Measurements from ENCODE around the gene PUDP.
"Not testable (repeated sequence)": the region's sequence is repeated elsewhere in the genome, so short reads cannot be mapped to it uniquely, and the experiment has no call there.

Gene PUDP

DNA sequence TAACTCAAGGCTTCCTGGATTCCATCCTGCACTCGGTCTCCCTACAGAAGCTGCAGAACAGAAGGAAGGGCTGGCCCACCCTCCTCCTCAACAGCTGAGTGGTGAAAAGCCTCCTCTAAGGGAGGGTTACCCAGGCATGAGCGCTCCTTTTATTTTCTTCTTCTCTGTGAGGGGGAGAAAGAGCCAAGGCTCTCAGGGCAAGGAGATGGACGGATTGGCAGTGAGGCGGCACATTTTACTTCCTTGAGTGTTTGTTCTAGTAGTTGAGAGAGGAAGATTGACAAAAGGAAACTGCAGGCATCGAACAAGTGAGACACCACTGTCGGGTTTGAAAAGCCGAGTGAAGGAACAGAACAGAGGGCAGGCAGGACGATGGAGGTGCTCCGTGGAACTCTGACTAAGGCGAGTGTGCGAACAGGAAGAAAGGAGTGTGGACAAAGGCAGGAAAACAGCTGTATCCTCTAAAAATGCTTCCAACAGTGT is 38.9 kb downstream of the PUDP start:
- DNase-seq = no peak

- DNase-seq = no peak
These were observed 39.9 kb downstream of the PUDP start for GRCh38 chrX:7108030-7108429.

- DNase-seq = no peak
These were observed 41.3 kb downstream of the PUDP start for GRCh38 chrX:7106649-7107048.

DNA sequence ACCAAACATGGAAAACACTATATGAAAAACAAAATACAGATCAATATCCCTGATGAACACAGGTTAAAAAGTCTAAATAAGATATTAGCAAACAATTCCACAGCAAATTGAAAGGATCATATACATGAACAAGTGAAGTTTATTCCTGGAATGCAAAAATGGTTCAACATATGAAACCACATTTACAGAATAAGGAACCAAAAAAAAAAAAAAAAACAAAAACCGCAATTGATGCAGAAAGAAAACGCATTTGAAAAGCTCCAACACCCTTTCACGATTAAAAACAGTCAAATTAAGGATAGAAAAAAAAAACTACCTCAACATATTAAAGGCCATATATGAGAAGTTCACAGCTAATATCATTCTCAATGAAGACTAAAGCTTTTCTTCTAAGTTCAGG is 45.8 kb downstream of the PUDP start:
- no peak for DNase-seq

- DNase-seq = no peak
These were observed 47.9 kb downstream of the PUDP start for GRCh38 chrX:7100022-7100421.

GRCh38 chrX:7095657-7096056 is 52.3 kb downstream of the PUDP start:
- not testable (repeated sequence) for DNase-seq

- DNase-seq = no peak
These were observed 54.6 kb downstream of the PUDP start for GRCh38 chrX:7093305-7093704.

DNA sequence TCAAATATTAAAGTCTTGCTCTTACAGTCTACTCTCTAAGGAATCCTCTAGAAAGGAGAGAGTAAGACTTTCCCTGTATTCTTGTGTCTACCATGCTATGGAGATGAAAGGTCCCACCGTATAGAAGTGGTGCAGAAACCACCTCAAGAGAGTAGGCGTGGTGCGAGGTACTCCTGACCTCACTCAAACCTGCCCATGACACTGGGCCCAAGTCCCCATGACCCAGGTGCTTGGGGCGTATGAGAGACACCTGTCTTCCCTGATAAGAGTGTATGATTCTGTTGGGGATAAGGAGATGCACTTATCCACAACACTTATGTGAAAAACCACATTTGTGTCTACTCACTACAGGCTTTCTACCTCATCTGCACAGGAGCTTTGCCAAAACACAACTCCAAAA is 55.4 kb downstream of the PUDP start:
- no peak for DNase-seq

DNA sequence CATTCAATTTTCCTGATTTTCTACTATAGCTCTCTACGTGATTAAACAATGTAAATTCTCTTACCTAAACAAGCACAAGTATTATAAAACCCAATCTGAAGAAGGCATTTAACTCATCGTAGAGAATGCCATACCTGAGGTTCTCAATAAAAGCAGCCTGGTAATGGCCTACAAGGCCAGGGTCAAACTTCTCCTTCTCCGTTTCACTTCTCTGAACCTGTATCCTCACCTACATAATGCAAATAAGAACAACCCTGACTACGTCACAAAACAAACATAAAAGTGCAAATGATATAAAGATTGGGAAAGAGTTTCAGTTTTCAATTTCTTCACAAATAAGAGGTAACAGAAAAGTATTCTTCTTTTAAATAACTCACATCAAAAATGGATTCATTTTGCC is 56.0 kb downstream of the PUDP start:
- no peak for DNase-seq

DNA sequence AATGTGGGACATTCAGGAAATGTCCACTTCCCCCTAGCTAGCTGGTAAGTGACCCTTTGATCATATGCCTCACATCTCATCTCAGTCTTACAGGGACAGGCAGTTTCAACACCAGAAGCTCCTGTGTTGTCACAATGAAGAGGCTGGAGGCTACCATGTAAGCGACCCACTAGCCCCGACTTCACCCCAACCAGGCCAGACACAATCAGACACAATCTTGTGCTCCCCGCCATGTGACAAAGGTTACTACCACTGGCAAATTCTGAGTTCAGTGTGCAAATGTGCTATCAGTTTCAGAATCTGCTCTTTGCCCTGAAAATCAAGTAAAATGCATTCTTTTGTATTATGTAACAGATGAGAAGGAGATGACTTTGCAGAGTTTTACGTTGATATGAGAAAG is 57.3 kb downstream of the PUDP start:
- DNase-seq = no peak

DNA sequence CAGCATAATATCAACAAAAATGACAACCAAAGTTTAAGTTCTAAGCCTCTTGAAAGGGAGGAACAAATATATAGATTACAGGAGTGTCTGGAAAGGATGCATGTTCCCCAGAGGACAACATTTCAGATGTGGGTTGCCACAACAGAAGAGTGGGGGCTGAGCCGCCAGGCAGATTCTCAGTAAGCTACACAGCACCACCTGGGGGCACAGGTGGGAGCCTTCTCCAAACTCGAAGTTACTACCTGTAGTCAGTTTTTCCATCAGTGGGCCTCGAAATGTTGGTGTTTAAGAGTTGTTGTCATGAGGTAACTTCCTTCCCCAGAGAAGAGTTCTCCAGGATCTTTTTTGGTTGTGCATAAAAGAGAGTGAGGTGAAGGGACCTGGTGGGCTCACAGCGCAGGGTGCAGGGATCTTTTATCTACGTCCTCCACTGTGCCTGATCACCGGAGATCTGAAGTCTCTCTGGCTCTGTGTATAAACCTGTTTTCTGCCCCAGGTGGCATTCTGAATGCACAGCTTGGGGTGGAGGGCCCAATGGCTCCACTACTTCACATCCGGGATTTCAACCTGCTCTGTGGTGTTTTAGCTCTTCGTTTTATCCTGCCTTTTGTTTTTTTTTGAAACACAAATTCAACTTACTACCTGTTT is 58.9 kb downstream of the PUDP start:
- DNase-seq = no peak

GRCh38 chrX:7086384-7086783 is 61.6 kb downstream of the PUDP start:
- no peak for DNase-seq

- DNase-seq = no peak
These were observed 62.1 kb downstream of the PUDP start for GRCh38 chrX:7085879-7086278.

DNA sequence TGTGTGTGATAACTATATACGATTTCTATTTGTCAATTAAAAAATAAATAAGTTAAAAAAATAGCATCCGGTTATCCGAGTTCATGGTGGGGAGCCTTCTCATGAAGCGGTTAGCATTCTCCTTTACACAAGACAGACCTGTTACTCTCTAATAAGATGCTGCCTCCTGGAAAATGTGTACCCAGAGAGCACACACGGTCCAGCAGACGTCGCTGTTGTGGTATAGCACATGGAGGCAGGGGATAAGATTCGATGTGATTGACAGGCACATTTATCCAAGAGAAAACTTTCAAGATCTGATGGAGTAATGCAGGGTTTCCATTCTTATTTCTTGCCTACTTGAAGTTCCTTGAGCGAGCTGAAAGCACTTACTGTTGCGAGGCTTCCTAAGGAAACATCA is 63.1 kb downstream of the PUDP start:
- DNase-seq = no peak

- peak; percentile 5 for DNase-seq
These were observed 64.2 kb downstream of the PUDP start for GRCh38 chrX:7083468-7084396.

GRCh38 chrX:7083021-7083420 is 64.9 kb downstream of the PUDP start:
- DNase-seq = no peak

GRCh38 chrX:7082556-7082955 is 65.4 kb downstream of the PUDP start:
- DNase-seq = no peak

- no peak for DNase-seq
These were observed 70.4 kb downstream of the PUDP start for GRCh38 chrX:7077241-7078230.

- no peak for DNase-seq
These were observed 71.7 kb downstream of the PUDP start for GRCh38 chrX:7076245-7076661.

DNA sequence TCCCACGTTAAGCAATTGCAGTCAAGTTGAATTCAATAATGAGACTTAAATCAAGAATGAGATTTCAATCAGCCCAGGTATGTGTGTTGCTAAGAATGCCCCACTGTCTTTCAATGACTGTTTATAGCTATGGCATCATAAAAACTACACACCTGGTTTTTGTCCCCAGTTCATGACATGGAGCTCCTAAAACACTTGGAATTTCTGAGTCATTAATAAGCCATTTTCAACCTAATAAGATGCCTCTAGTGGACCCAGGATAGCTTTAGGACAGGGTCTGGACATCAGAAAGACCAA is 73.1 kb downstream of the PUDP start:
- DNase-seq = no peak

DNA sequence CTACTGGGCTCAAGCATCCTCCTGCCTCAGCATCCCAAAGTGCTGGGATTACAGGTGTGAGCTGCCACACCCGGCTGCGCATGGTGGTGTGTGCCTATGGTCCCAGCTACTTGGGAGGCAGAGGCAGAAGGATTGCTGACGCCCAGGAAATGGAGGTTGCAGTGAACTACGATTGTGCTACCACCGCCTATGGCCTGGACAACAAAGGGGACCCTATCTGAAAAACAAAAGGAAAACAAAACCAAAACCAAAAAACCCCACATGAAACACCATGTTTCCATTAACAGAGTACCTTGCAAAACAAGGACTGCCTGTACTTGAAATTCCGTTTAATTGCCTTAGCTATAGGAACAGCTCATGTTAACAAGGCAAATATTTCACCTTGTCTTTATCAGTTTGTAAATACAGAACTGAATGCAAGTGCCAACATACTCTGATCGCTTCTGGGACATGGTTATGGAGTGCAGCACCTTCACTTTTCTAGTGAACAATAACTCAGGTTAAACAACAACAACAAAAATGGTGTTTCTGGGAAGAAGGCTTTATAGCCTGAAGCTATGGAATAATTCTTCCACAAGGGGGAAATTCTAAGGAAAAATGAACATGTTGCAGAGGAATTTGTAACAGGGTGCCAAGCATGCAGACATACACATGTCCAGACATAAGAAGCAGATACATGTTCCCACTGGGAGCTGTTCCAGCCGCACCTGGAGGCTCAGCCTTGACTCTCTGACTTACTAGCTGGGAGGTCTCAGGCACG is 73.6 kb downstream of the PUDP start:
- DNase-seq = no peak

- no peak for DNase-seq
These were observed 74.6 kb downstream of the PUDP start for GRCh38 chrX:7073336-7073735.

Measured in GOT3 (cell line).